Hepatocyte (in vitro differentiated cells): ENCODE measurements around the gene HDAC6. TPM values are rescaled to one million over a fixed set of nuclear protein-coding genes. Genes with fewer than 3 reads are reported as not detected.

Source experiments
- DNase-seq: peaks from one replicate; pipeline ENCODE4 v3.0.0-alpha.2; 2016; ENCODE audit warnings: low spot score
- H2AFZ ChIP-seq: fragments of 200-600 bp; sonication (generic); 2 replicates; pipeline ENCODE4 v1.6.0; 2016; ENCODE audit warnings: antibody characterized with exemption, mild to moderate bottlenecking
- H3K27ac ChIP-seq: fragments of 200-600 bp; sonication (generic); 2 replicates; pipeline ENCODE4 v1.5.1; 2016; ENCODE audit warnings: mild to moderate bottlenecking
- H3K27me3 ChIP-seq: fragments of 200-600 bp; sonication (generic); 2 replicates; pipeline ENCODE4 v1.6.1; 2016
- H3K36me3 ChIP-seq: fragments of 200-600 bp; sonication (generic); replicated peaks from 2 replicates; pipeline ENCODE4 v1.5.1; 2016; ENCODE audit warnings: low read depth; ENCODE audit not compliant: insufficient read depth
- H3K4me1 ChIP-seq: fragments of 200-600 bp; sonication (generic); 2 replicates; pipeline ENCODE4 v1.5.1; 2016; ENCODE audit warnings: mild to moderate bottlenecking, moderate library complexity; ENCODE audit not compliant: insufficient read depth
- H3K4me2 ChIP-seq: fragments of 200-600 bp; sonication (generic); 2 replicates; pipeline ENCODE4 v1.6.0; 2016
- H3K4me3 ChIP-seq: fragments of 200-600 bp; sonication (generic); 2 replicates; pipeline ENCODE4 v1.5.1; 2016; ENCODE audit warnings: mild to moderate bottlenecking
- H3K79me2 ChIP-seq: fragments of 200-600 bp; sonication (generic); 2 replicates; pipeline ENCODE4 v1.6.0; 2017; ENCODE audit warnings: mild to moderate bottlenecking
- H3K9me2 ChIP-seq: fragments of 200-600 bp; sonication (generic); replicated peaks from 2 replicates; pipeline ENCODE4 v1.6.0; 2017; ENCODE audit warnings: mild to moderate bottlenecking; ENCODE audit not compliant: insufficient read depth
- H3K9me3 ChIP-seq: fragments of 200-600 bp; sonication (generic); 2 replicates; pipeline ENCODE4 v1.5.1; 2016; ENCODE audit warnings: low read depth, mild to moderate bottlenecking
- H4K20me1 ChIP-seq: fragments of 200-600 bp; sonication (generic); 2 replicates; pipeline ENCODE4 v1.6.0; 2016; ENCODE audit warnings: mild to moderate bottlenecking; ENCODE audit not compliant: insufficient read depth, poor library complexity, severe bottlenecking
- EZH2 ChIP-seq: fragments of 200-600 bp; sonication (generic); IDR thresholded peaks from 2 replicates; pipeline ENCODE4 v1.6.1; 2016; ENCODE audit warnings: antibody characterized with exemption, mild to moderate bottlenecking, borderline replicate concordance
- EZH2phosphoT487 ChIP-seq: fragments of 200-600 bp; sonication (generic); IDR thresholded peaks from one replicate; pipeline ENCODE4 v1.6.1; 2018; ENCODE audit warnings: antibody characterized with exemption, mild to moderate bottlenecking, low read depth, moderate library complexity; ENCODE audit not compliant: unreplicated experiment, severe bottlenecking
- WGBS: methylation state at CpG from one replicate; pipeline ENCODE4 v1.1.6; 2016; ENCODE audit warnings: low lambda C conversion rate; ENCODE audit errors: missing lambda C conversion rate; 5-methylcytosine and 5-hydroxymethylcytosine counted together
- polyA plus RNA-seq: library from polyadenylated mRNA; unstranded; fragments of >200 nt; fragmentation: Nextera tagmentation; extraction: Ambion mirVana; gene quantifications from 2 replicates; pipeline ENCODE4 v1.2.1, GENCODE V29; 2016
- total RNA-seq: library from RNA; depleted of rRNA; stranded (reverse); fragments of >200 nt; gene quantifications from 2 replicates; pipeline ENCODE4 v1.2.3, GENCODE V29; 2014
- TF ChIP-seq, protein P1 (sequence below): fragments of 200-600 bp; sonication (generic); IDR thresholded peaks from 2 replicates; pipeline ENCODE4 v1.5.1; 2016; ENCODE audit warnings: antibody characterized with exemption, mild to moderate bottlenecking; ENCODE audit not compliant: poor library complexity

HDAC6 gene
- total and polyA plus RNA-seq, 2 experiments from 2014 or later = 68.9 to 96.3 TPM

DNA sequence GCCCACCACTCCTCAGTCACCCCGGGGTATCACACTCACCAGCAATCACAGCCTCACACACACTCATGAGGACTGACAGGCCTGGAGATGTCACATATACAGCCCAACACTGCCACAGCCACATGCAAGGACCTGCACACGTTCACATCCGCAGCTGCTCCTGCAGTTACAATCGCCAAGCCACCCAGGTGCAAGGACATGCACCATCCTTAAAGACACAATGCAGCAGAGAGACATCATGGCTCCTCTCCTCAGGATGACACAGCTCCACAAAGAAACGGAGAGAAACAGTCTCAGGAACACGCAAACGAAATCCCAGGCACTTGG, 32.5 kb downstream of the HDAC6 start:
- H4K20me1 ChIP-seq = no peaks in the 10 kb centered on the region
- no peak overlapping the region for H3K27ac ChIP-seq
- WGBS = 51% methylated on average over 7 of the region's 7 CpGs
- peaks cover 31% of the 10 kb centered on the region for H3K27me3 ChIP-seq
- H3K9me2 ChIP-seq = no peaks in the 10 kb centered on the region
- H3K4me3 ChIP-seq = no peak overlapping the region
- DNase-seq = no peak
- no peaks in the 10 kb centered on the region for H3K9me3 ChIP-seq
- no peaks in the 10 kb centered on the region for H3K4me1 ChIP-seq
- no peaks in the 10 kb centered on the region for H3K36me3 ChIP-seq
- no peaks in the 10 kb centered on the region for H3K79me2 ChIP-seq
- H3K4me2 ChIP-seq = peak overlapping the region; percentile 82
- H2AFZ ChIP-seq = no peak overlapping the region
- TF ChIP-seq EZH2phosphoT487 (no peak), EZH2 (no peak)
- TF ChIP-seq, protein P1, sequence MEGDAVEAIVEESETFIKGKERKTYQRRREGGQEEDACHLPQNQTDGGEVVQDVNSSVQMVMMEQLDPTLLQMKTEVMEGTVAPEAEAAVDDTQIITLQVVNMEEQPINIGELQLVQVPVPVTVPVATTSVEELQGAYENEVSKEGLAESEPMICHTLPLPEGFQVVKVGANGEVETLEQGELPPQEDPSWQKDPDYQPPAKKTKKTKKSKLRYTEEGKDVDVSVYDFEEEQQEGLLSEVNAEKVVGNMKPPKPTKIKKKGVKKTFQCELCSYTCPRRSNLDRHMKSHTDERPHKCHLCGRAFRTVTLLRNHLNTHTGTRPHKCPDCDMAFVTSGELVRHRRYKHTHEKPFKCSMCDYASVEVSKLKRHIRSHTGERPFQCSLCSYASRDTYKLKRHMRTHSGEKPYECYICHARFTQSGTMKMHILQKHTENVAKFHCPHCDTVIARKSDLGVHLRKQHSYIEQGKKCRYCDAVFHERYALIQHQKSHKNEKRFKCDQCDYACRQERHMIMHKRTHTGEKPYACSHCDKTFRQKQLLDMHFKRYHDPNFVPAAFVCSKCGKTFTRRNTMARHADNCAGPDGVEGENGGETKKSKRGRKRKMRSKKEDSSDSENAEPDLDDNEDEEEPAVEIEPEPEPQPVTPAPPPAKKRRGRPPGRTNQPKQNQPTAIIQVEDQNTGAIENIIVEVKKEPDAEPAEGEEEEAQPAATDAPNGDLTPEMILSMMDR = no peak

- Histone ChIP-seq H3K36me3 (no peaks in the 10 kb centered on the region), H3K79me2 (no peaks in the 10 kb centered on the region), H3K4me1 (no peaks in the 10 kb centered on the region), H2AFZ (no peak within 1 kb of the TSS), H3K27me3 (peaks cover 31% of the 10 kb centered on the region), H3K9me2 (no peaks in the 10 kb centered on the region), H3K4me2 (peak within 1 kb of the TSS; percentile 82), H3K9me3 (no peaks in the 10 kb centered on the region), H3K27ac (no peak within 1 kb of the TSS), H3K4me3 (no peak within 1 kb of the TSS), H4K20me1 (no peaks in the 10 kb centered on the region)
- WGBS = 64% methylated on average over 18 of the region's 35 CpGs
- DNase-seq = peak; percentile 62
- TF ChIP-seq, protein P1 = no peak
- TF ChIP-seq EZH2 (no peak), EZH2phosphoT487 (no peak)
These were observed 33.9 kb downstream of the HDAC6 start, which contains the start of gene PCSK1N for GRCh38 chrX:48835524-48836329. Gene PCSK1N, minus strand, starts transcription at chrX:48835610. Its CDS starts 78 bp downstream, at chrX:48835532.

GRCh38 chrX:48839686-48840085, 37.8 kb downstream of the HDAC6 start:
- DNase-seq = no peak
- no peaks in the 10 kb centered on the region for H3K36me3 ChIP-seq
- no peaks in the 10 kb centered on the region for H4K20me1 ChIP-seq
- H3K9me2 ChIP-seq = no peaks in the 10 kb centered on the region
- no peaks in the 10 kb centered on the region for H3K27me3 ChIP-seq
- H3K9me3 ChIP-seq = no peaks in the 10 kb centered on the region
- no peak overlapping the region for H3K4me2 ChIP-seq
- H2AFZ ChIP-seq = no peak overlapping the region
- TF ChIP-seq EZH2phosphoT487 = no peak
- TF ChIP-seq EZH2 = no peak
- TF ChIP-seq, protein P1 = no peak
- no peak overlapping the region for H3K4me3 ChIP-seq
- H3K4me1 ChIP-seq = no peaks in the 10 kb centered on the region
- no peaks in the 10 kb centered on the region for H3K79me2 ChIP-seq
- no peak overlapping the region for H3K27ac ChIP-seq
- 79% methylated on average over 10 of the region's 10 CpGs for WGBS
